NCI-H2196 treated with DMSO at 0.1 percent for 48 hours (cell line): ENCODE results near the gene PEX11A.

Experiments used
- DNase-seq: peaks from one replicate; lab custom pipeline; 2025; ENCODE audit not compliant: unreplicated experiment; lab: John Stamatoyannopoulos, UW

The PEX11A gene

DNA sequence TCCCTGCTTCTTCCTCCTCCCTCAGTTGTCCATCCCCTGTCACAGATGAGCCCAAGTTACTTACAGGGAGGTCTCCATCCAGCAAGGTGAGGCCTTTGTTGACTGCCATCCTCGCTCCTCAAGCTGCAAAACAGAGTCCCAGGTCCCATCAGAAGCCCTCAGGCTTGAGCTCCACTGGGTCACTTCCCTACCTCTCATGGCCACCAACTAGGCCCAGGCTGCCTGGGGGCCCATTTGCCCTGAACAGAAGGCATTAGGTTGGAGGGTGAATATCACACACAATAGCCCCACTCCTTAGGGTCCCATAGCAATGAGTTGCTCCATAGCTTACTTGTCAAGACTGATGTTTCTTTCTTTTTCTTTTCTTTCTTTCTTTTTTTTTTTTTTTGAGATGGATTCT is 13.2 kb downstream of the PEX11A start:
- no peak for DNase-seq

GRCh38 chr15:89675606-89676005 is 14.9 kb downstream of the PEX11A start:
- DNase-seq = no peak

DNA sequence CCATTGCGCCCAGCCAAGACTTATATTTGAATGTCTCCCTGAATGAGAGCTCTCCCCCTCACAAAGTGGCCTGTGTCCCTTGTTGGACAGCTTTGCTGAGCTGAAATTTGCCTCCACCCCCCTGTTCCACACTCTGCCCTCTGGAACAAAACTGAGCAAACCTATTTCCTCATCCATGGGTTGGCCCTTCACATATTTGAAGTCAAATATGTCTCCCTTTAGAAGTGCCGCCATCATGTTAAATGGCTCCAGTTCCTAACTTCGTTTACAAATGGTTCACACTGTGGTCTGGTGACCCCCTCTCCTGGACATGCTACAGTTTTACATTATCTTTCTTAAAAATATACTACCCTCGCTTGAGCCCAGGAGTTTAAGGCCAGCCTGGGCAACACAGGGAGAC is 16.0 kb downstream of the PEX11A start:
- DNase-seq = no peak

DNA sequence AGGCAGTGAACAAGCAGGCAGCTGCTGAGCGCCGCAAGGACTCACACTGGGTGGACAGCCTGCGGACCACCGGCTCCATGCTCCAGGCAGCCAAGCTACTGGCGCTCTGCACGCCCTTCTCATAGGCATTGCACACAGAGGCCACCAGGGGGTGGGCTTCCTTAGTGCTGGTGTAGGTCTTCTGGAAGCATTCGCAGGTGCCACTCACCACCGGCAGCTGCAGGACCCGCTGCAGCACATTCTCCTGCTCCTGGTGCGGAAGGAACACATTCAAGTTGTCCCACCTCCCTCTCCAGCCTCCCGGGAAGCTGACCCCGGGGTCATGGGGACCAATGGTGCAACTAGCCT is 17.4 kb downstream of the PEX11A start:
- DNase-seq = no peak

- no peak for DNase-seq
These were observed 18.1 kb downstream of the PEX11A start for GRCh38 chr15:89672221-89673164.

GRCh38 chr15:89671687-89672086 is 18.9 kb downstream of the PEX11A start:
- no peak for DNase-seq

DNA sequence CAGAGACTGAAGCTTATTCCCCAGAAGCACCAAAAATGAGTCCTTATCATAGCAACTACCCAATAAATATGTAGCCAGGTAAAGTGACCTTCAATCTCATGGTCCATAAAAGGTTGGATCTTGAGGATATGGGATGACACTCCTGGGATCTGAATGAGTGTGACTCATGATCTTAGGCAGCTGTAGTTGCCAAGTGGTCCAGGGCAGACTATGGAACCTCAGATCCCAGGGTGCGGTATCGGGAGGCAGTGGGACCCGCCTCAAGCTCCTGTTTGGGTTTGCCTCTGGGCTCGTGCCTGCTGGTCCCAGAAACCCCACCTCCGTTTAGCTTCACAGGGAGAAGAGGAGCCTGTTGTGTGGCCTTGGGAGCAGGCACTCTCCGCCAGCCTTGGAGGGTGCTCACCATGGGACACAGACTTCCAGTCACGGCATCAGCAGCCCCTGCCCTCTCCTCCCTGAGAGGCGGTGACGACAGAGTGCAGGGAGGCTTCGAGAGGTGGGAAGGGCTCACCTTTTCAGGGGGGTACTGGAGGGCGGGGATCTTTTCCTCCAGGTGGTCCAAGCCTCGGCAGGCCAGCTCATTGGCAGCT is 19.5 kb downstream of the PEX11A start:
- DNase-seq = no peak

DNA sequence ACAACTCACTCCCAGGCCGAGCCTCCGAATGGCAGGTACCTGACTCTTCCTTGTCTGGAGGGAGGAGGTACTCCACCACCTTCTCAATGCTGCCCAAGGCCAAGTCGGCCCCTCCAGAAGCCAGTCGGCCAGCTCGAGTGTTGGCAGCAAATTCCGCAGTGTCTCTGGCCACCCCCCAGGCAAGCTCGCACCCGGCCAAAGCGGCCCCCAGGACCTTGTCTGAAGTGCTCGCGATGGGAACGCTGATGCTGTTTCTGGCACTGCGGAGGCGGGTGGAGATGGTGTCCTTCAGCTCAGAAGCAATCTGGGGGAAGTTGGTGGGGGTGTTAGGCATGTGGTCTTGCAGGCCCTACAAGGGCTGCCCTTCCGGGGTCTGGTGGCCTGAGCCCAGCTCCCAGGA is 20.6 kb downstream of the PEX11A start:
- DNase-seq = no peak

DNA sequence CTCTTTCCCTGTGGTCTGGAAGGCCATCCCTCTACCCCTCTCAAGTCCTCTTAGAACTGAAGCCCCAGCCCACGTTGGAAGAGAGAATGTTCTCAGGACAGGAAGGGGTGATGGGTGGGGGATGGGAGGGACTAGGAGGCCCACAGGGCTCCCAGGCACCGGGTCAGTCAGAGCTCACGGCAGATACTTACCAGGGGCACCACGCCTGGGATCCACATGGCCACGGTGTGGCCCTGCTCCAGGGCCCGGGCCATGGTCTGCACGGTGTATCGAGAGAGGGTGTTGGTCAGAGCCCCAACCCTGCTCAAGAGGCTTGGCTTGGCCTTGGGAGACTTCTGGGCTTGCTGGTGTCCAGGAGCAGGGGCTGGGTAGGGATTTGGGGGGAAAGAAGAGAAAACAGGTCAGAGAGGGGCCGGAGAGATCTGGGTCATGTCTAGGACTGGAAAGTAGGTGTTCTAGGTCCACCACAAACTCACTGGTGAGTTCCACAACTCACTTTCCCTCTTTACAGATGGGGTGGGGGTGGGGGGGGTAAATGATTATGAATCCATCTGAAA is 21.2 kb downstream of the PEX11A start:
- no peak for DNase-seq

GRCh38 chr15:89668171-89668570 is 22.4 kb downstream of the PEX11A start:
- no peak for DNase-seq

GRCh38 chr15:89667706-89667960 is 22.9 kb downstream of the PEX11A start:
- no peak for DNase-seq

GRCh38 chr15:89666858-89667705 is 23.5 kb downstream of the PEX11A start:
- DNase-seq = no peak

- no peak for DNase-seq
These were observed 24.2 kb downstream of the PEX11A start for GRCh38 chr15:89666184-89666857.

GRCh38 chr15:89665449-89666181 is 24.9 kb downstream of the PEX11A start:
- no peak for DNase-seq

DNA sequence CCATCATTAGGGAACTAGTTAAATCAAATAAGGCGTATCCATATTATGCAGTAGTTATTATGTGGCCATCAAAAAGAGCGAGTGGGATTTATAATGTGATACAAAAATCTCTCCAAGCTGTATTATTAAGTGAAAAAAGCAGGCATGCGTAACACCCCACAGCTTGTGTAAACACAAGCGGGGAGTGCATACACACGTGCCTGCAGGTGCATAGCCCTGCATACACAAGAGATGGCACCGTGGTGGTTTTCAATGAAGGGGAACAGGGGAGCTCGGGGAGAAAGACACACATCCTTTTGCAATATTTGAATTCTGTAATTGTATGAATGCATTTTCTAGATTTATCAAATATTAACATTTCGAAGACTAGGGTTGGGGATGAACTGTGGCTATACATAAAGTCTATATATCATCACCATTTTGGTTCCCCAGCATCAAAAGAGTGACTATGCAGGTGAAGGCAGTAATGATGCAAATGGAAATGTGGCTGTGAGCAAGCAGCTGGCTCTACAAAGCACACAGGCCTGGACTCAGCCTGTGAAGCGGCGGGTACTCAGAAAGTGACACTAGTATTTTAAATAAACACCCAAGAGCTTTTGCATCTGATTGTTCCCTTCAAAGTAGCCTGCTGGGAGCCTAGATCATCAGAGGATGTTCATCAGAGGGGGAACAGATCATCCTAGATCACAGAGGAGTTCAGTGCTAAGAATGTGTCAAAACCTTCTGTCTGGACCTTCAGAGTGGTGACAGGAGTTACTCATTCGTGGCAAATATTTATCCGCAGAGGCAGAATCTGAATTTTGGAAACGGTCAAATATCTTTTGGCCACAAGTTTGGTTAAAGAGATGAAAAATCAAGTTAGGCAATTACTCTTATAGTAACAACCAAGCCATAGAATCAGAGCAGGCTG is 25.9 kb downstream of the PEX11A start:
- DNase-seq = no peak

- DNase-seq = no peak
These were observed 27.5 kb downstream of the PEX11A start for GRCh38 chr15:89662893-89663626.

DNA sequence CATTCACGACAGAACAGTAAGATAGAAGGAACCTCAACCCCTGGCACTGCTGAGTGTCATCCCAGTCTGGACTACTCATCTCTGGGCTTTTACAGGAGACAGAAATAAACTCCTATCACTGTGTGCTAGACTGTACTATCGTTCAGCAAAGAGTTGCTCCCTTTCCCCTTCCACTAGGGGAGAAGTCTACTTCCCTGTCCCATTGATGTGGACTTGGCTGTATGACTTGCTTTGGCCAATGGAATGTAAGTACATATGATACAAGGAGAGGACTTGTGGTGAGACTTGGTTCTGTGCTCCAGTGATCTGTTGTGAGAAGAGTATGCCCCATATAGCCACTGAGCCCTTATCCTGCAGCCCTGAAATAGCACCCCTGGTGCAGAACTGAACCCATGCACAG is 30.0 kb downstream of the PEX11A start:
- no peak for DNase-seq

DNA sequence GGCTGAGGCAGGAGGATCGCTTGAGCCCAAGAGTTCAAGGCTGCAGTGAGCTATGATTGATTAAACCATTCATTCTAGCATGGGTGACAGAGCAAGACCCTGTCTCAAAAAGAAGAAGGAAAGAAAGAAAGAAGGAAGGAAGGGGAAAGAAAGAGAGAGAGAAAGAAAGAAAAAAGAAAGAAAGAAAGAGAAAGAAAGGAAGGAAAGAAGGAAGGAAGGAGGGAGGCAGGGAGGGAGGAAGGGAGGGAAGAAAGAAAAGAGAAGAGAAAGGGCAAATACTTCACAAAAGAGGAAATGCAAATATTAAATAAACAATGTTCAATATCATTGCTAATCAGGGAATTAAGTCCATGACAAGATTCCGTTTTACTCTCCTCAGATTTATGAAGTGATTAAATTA is 31.3 kb downstream of the PEX11A start:
- DNase-seq = no peak

DNA sequence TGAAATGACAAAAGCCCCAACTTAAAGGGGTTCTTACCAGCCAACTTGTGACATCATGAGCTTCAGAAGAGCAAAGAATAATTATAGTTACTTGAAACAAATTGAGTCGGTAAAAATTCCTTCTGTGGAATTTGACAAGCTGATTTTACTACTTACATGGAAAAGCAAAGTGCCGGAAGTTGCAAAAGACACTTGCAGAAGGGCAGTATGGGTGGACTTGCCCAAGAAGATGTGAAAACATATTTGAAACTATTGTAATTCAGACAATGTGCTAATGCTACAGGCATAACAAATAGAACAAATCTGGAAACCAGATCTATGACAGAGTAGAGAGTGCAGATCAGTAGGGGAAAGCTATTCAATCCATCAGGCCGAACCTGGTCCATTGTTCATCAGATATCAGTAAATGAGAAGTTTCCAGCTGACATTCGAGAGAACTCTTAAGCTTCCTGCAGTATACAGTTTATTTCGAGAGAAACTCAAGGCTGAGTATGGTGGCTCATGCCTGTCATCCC is 32.8 kb downstream of the PEX11A start:
- no peak for DNase-seq
